Keratinocyte (primary cell): ENCODE results near the gene FGD4.

Source experiments
- CTCF ChIP-seq, 3 experiments: IDR thresholded peaks in 1 of 3; conservative IDR thresholded peaks in 1 of 3; optimal IDR thresholded peaks in 1 of 3; 2 replicates in 2 of 3; 3 replicates in 1 of 3; pipeline versions ENCODE3 to v1.5.1; 2011; ENCODE audit warnings: low read length in 3 of 3, mild to moderate bottlenecking in 3 of 3, moderate library complexity in 2 of 3, control low read depth in 1 of 3, inconsistent platforms in 1 of 3; ENCODE audit not compliant: insufficient read depth in 2 of 3; ENCODE audit errors: extremely low read depth in 1 of 3
- EZH2 ChIP-seq: IDR thresholded peaks from one replicate; pipeline ENCODE4 v1.6.1; 2012; ENCODE audit warnings: inconsistent platforms, mild to moderate bottlenecking, low read length, moderate library complexity

- TF ChIP-seq CTCF (optimal IDR thresholded peaks at IDR 0.05 in 1 of 3, IDR thresholded peaks at IDR 0.05 in 1 of 3, conservative IDR thresholded peaks at IDR 0.05 in 1 of 3; ENCODE audit: extremely low read depth in 1 of 3, insufficient read depth in 2 of 3, low read length in 3 of 3) (no peak), EZH2 (no peak)
Observed at GRCh38 chr12:32545413-32545980, 146.1 kb downstream of the FGD4 start.
